Suprapubic skin (tissue), 4 donors: ENCODE results near the gene HIVEP1. TPM values are rescaled to one million over a fixed set of nuclear protein-coding genes. Genes with fewer than 3 reads are reported as not detected.

Experiments used
- DNase-seq, 2 donors: peaks; one replicate each; pipeline ENCODE4 v3.0.0-alpha.2; 2019; ENCODE audit warnings: low spot score in 2 of 2
- H3K27ac ChIP-seq: fragments of 200-600 bp; sonication (generic); one replicate; pipeline ENCODE4 v1.5.1; 2019
- H3K27me3 ChIP-seq: fragments of 200-600 bp; sonication (generic); one replicate; pipeline ENCODE4 v1.5.1; 2019
- H3K36me3 ChIP-seq: fragments of 200-600 bp; sonication (generic); one replicate; pipeline ENCODE4 v1.5.1; 2019
- H3K4me1 ChIP-seq: fragments of 200-600 bp; sonication (generic); one replicate; pipeline ENCODE4 v1.5.1; 2019
- H3K4me3 ChIP-seq: fragments of 200-600 bp; sonication (generic); one replicate; pipeline ENCODE4 v1.5.1; 2019; ENCODE audit warnings: mild to moderate bottlenecking
- H3K9me3 ChIP-seq: fragments of 200-600 bp; sonication (generic); one replicate; pipeline ENCODE4 v1.5.1; 2019
- CTCF ChIP-seq, 2 donors: fragments of 200-600 bp in 1 of 2; fragments of 450-650 bp in 1 of 2; sonication (generic) in 1 of 2; IDR thresholded peaks; one replicate each; pipeline ENCODE4 v1.5.1; 2016 to 2019; ENCODE audit warnings: antibody characterized with exemption in 2 of 2, mild to moderate bottlenecking in 1 of 2, moderate library complexity in 1 of 2
- EP300 ChIP-seq: sonication (generic); formaldehyde crosslinking; IDR thresholded peaks from one replicate; pipeline ENCODE4 v1.6.1; 2017; ENCODE audit warnings: antibody characterized with exemption
- POLR2A ChIP-seq, 2 donors: fragments of 450-650 bp; IDR thresholded peaks; one replicate each; pipeline ENCODE4 v1.6.1; 2017; ENCODE audit warnings: antibody characterized with exemption in 2 of 2, mild to moderate bottlenecking in 2 of 2, moderate library complexity in 2 of 2
- POLR2AphosphoS5 ChIP-seq, 3 donors: sonication (generic); formaldehyde crosslinking; IDR thresholded peaks; one replicate each; pipeline ENCODE4 v1.6.1; 2017; ENCODE audit warnings: antibody characterized with exemption in 3 of 3
- WGBS: methylation state at CpG from one replicate; pipeline ENCODE4 v1.1.5; 2018; 5-methylcytosine and 5-hydroxymethylcytosine counted together
- total RNA-seq, 4 donors: library from RNA; depleted of rRNA; stranded (reverse); fragments of >200 nt; gene quantifications; one replicate each; pipeline ENCODE4 v1.1.0, GENCODE V29; 2016

HIVEP1 gene
- total RNA-seq, 4 donors from 2014 or later, result 37.9 to 48.4 (median 43.9) TPM

- H3K27ac ChIP-seq, result no peak overlapping the region
- no peak for DNase-seq
- peaks cover 16% of the 10 kb centered on the region for H3K36me3 ChIP-seq
- H3K4me1 ChIP-seq, result no peaks in the 10 kb centered on the region
- WGBS, result 94% methylated on average over 16 of the region's 16 CpGs
- H3K27me3 ChIP-seq, result no peaks in the 10 kb centered on the region
- H3K4me3 ChIP-seq, result no peak overlapping the region
- no peak for TF ChIP-seq POLR2AphosphoS5 (IDR thresholded peaks at IDR 0.05)
- TF ChIP-seq EP300, result no peak
- no peak for TF ChIP-seq CTCF (IDR thresholded peaks at IDR 0.05)
- TF ChIP-seq POLR2A (IDR thresholded peaks at IDR 0.05), result no peak
- H3K9me3 ChIP-seq, result no peaks in the 10 kb centered on the region
These were observed 146.7 kb downstream of the HIVEP1 start for GRCh38 chr6:12158686-12159415.

- H3K27ac ChIP-seq, result no peak overlapping the region
- WGBS, result 60% methylated on average over 4 of the region's 4 CpGs
- H3K4me3 ChIP-seq, result no peak overlapping the region
- DNase-seq, result no peak
- no peaks in the 10 kb centered on the region for H3K9me3 ChIP-seq
- no peaks in the 10 kb centered on the region for H3K4me1 ChIP-seq
- H3K36me3 ChIP-seq, result peaks cover 20% of the 10 kb centered on the region
- H3K27me3 ChIP-seq, result no peaks in the 10 kb centered on the region
- TF ChIP-seq POLR2A (IDR thresholded peaks at IDR 0.05) (no peak), EP300 (no peak)
These were observed 148.2 kb downstream of the HIVEP1 start for GRCh38 chr6:12160326-12160725.

GRCh38 chr6:12162213-12162612 is 150.1 kb downstream of the HIVEP1 start:
- no peak for DNase-seq
- 94% methylated on average over 5 of the region's 5 CpGs for WGBS
- no peak overlapping the region for H3K27ac ChIP-seq
- no peaks in the 10 kb centered on the region for H3K27me3 ChIP-seq
- no peak overlapping the region for H3K4me3 ChIP-seq
- no peak for TF ChIP-seq EP300
- TF ChIP-seq POLR2A (IDR thresholded peaks at IDR 0.05), result no peak
- no peak for TF ChIP-seq POLR2AphosphoS5 (IDR thresholded peaks at IDR 0.05)
- no peak for TF ChIP-seq CTCF (IDR thresholded peaks at IDR 0.05)
- peaks cover 6% of the 10 kb centered on the region for H3K4me1 ChIP-seq
- peaks cover 20% of the 10 kb centered on the region for H3K36me3 ChIP-seq
- no peaks in the 10 kb centered on the region for H3K9me3 ChIP-seq

- Histone ChIP-seq H3K27ac (no peak overlapping the region), H3K27me3 (no peaks in the 10 kb centered on the region), H3K36me3 (peaks cover 20% of the 10 kb centered on the region), H3K4me3 (no peak overlapping the region), H3K9me3 (no peaks in the 10 kb centered on the region), H3K4me1 (peaks cover 6% of the 10 kb centered on the region)
- no peak for DNase-seq
- 71% methylated on average over 3 of the region's 3 CpGs for WGBS
- no peak for TF ChIP-seq POLR2A (IDR thresholded peaks at IDR 0.05)
- no peak for TF ChIP-seq CTCF (IDR thresholded peaks at IDR 0.05)
- TF ChIP-seq POLR2AphosphoS5 (IDR thresholded peaks at IDR 0.05), result no peak
- no peak for TF ChIP-seq EP300
These were observed 151.0 kb downstream of the HIVEP1 start for GRCh38 chr6:12163149-12163548.

GRCh38 chr6:12163744-12164507 is 151.8 kb downstream of the HIVEP1 start:
- H3K27me3 ChIP-seq, result no peaks in the 10 kb centered on the region
- DNase-seq, result no peak
- TF ChIP-seq POLR2AphosphoS5 (IDR thresholded peaks at IDR 0.05) (no peak), CTCF (IDR thresholded peaks at IDR 0.05) (no peak), POLR2A (IDR thresholded peaks at IDR 0.05) (no peak), EP300 (no peak)
- H3K27ac ChIP-seq, result no peak overlapping the region
- no peak overlapping the region for H3K4me3 ChIP-seq
- peaks cover 6% of the 10 kb centered on the region for H3K4me1 ChIP-seq
- peaks cover 20% of the 10 kb centered on the region for H3K36me3 ChIP-seq
- no peaks in the 10 kb centered on the region for H3K9me3 ChIP-seq
- 96% methylated on average over 19 of the region's 19 CpGs for whole genome bisulfite sequencing
